Stimulated activated CD4-positive, alpha-beta T cell treated with anti-CD3 and anti-CD28 coated beads, Interleukin-12 subunit alpha, Interleukin-12 subunit beta, amount 100 ng/mL, for 48 hours (primary cell): ENCODE data around the gene NOD1.
"Not testable (repeated sequence)": the region's sequence is repeated elsewhere in the genome, so short reads cannot be mapped to it uniquely, and the experiment has no call there.

ENCODE experiments used
- DNase-seq, 3 donors: peaks; one replicate each; pipeline ENCODE4 v3.0.0-alpha.2; 2020; ENCODE audit warnings: low read depth in 2 of 3, low spot score in 1 of 3

The NOD1 gene

GRCh38 chr7:30504301-30505173 is 26.0 kb upstream of the NOD1 start, which contains the start of gene GGCT:
TSS of gene GGCT (minus strand) at chr7:30504829. CDS start at chr7:30504709, 120 bp downstream.
- DNase-seq, result peak; percentile 94 to 97 (median 95)

GRCh38 chr7:30503274-30504212 is 25.0 kb upstream of the NOD1 start:
- no peak for DNase-seq

- no peak for DNase-seq
Measured at GRCh38 chr7:30502470-30503251, 24.1 kb upstream of the NOD1 start.

- DNase-seq, result no peak
Measured at GRCh38 chr7:30501264-30501663, 22.7 kb upstream of the NOD1 start.

- DNase-seq, result no peak
Measured at GRCh38 chr7:30493228-30493627, 14.6 kb upstream of the NOD1 start.

- no peak for DNase-seq
Measured at GRCh38 chr7:30491417-30491816, 12.8 kb upstream of the NOD1 start.

GRCh38 chr7:30487371-30487770 is 8.8 kb upstream of the NOD1 start:
- no peak for DNase-seq

- DNase-seq, result no peak
Measured at GRCh38 chr7:30485667-30486066, 7.1 kb upstream of the NOD1 start.

- not testable (repeated sequence) for DNase-seq
Measured at GRCh38 chr7:30481416-30481815, 2.8 kb upstream of the NOD1 start.

- DNase-seq, result peak in 1 of 3 donors; percentile 10
Measured at GRCh38 chr7:30479202-30480120, 877 bp upstream of the NOD1 start.

- no peak for DNase-seq
Measured at GRCh38 chr7:30476459-30477145, 2.0 kb downstream of the NOD1 start.

- no peak for DNase-seq
Measured at GRCh38 chr7:30475580-30475979, 3.0 kb downstream of the NOD1 start.

GRCh38 chr7:30474893-30475292 is 3.7 kb downstream of the NOD1 start:
- no peak for DNase-seq

GRCh38 chr7:30474485-30474884 is 4.1 kb downstream of the NOD1 start:
- DNase-seq, result no peak

- DNase-seq, result no peak
Measured at GRCh38 chr7:30473903-30474302, 4.7 kb downstream of the NOD1 start.

GRCh38 chr7:30472784-30473775 is 5.5 kb downstream of the NOD1 start:
- no peak for DNase-seq

- no peak for DNase-seq
Measured at GRCh38 chr7:30472081-30472783, 6.4 kb downstream of the NOD1 start.

- no peak for DNase-seq
Measured at GRCh38 chr7:30471205-30471604, 7.4 kb downstream of the NOD1 start.
